Esophagus muscularis mucosa (tissue), 4 donors: ENCODE data around the gene GFY. TPM values are rescaled to one million over a fixed set of nuclear protein-coding genes. Genes with fewer than 3 reads are reported as not detected.
"Not testable (repeated sequence)": the region's sequence is repeated elsewhere in the genome, so short reads cannot be mapped to it uniquely, and the experiment has no call there.

ENCODE experiments used
- DNase-seq: peaks from one replicate; pipeline ENCODE4 v3.0.0-alpha.2; 2017; ENCODE audit errors: extremely low spot score
- H3K27ac ChIP-seq, 4 donors: fragments of 200-600 bp; sonication (generic); replicated peaks in 1 of 4; 1 replicate in 3 of 4; 2 replicates in 1 of 4; pipeline ENCODE4 v1.5.1; 2016 to 2019; ENCODE audit warnings: mild to moderate bottlenecking in 1 of 4
- H3K27me3 ChIP-seq, 4 donors: fragments of 200-600 bp; sonication (generic); one replicate each; pipeline versions ENCODE4 v1.5.1 to v1.6.0; 2016 to 2019
- H3K36me3 ChIP-seq, 4 donors: fragments of 200-600 bp; sonication (generic); one replicate each; pipeline ENCODE4 v1.5.1; 2016 to 2019
- H3K4me1 ChIP-seq, 4 donors: fragments of 200-600 bp; sonication (generic); one replicate each; pipeline ENCODE4 v1.5.1; 2016 to 2019
- H3K4me3 ChIP-seq, 4 donors: fragments of 200-600 bp; sonication (generic); 1 replicate in 2 of 4; 2 replicates in 2 of 4; pipeline ENCODE4 v1.5.1; 2016 to 2019; ENCODE audit warnings: mild to moderate bottlenecking in 4 of 4, moderate library complexity in 1 of 4
- H3K9me3 ChIP-seq, 4 donors: fragments of 200-600 bp; sonication (generic); 1 replicate in 3 of 4; 2 replicates in 1 of 4; pipeline ENCODE4 v1.5.1; 2016 to 2019
- EP300 ChIP-seq: sonication (generic); formaldehyde crosslinking; IDR thresholded peaks from one replicate; pipeline ENCODE4 v1.6.1; 2017; ENCODE audit warnings: antibody characterized with exemption
- POLR2A ChIP-seq: fragments of 450-650 bp; IDR thresholded peaks from one replicate; pipeline ENCODE4 v1.6.1; 2017; ENCODE audit warnings: antibody characterized with exemption, moderate library complexity, mild to moderate bottlenecking, low read depth
- POLR2AphosphoS5 ChIP-seq, 2 donors: sonication (generic); formaldehyde crosslinking; IDR thresholded peaks; one replicate each; pipeline ENCODE4 v1.6.1; 2017; ENCODE audit warnings: antibody characterized with exemption in 2 of 2
- WGBS: methylation state at CpG from one replicate; pipeline ENCODE4 v1.1.5; 2018; 5-methylcytosine and 5-hydroxymethylcytosine counted together
- intact Hi-C: fragments of 100-400 bp; cut with DNase I; formaldehyde crosslinking; loops from one replicate; pipeline ENCODE4 v1.15.1; 2023
- total RNA-seq, 4 donors: library from RNA; depleted of rRNA; stranded (reverse); fragments of >200 nt; gene quantifications; one replicate each; pipeline versions ENCODE4 v1.1.0 to v1.2.1, GENCODE V29; 2016
- TF ChIP-seq, protein P1 (sequence below), 3 experiments: fragments of 200-600 bp in 2 of 3; fragments of 450-650 bp in 1 of 3; sonication (generic) in 2 of 3; IDR thresholded peaks; one replicate each; pipeline ENCODE4 v1.5.1; 2017 to 2019; ENCODE audit warnings: antibody characterized with exemption in 3 of 3, mild to moderate bottlenecking in 2 of 3, moderate library complexity in 1 of 3

GFY gene
- total RNA-seq, 4 donors from 2014 or later, result not detected

DNA sequence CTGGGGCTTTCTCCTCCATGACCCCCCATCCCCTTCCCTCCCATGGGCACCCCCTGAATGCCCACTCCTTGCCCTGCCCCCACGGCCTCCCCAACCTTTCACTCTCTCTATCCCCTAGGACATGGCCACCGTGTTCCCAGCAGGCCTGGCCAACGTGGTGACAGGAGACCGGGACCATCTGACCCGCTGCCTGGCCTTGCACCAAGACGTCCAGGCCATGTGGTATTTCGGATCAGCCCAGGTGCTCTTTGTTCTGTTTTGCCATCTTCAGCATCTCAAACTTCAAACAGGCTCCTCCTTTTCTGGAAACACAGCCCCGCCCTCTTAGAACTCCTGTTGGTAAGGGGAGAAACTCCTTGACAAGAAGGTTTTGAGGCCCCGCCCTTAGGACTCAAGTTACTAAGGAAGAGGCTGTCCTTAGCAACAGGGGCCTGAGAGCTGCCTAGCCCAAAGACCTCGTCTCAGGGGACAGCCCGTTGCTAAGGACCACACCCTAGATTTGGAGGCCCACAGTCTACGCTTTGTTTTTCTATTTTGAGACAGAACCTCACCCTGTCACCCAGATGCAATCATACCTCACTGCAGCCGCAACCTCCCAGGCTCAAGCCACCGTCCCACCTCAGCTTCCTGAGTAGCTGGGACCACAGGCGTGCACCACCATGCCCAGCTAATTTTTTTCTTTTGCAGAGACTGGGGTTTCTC, 43.7 kb downstream of the GFY start:
- no peaks in the 10 kb centered on the region for H3K27me3 ChIP-seq
- WGBS, result 49% methylated on average over 9 of the region's 15 CpGs
- DNase-seq, result peak; percentile 95
- H3K27ac ChIP-seq, result peak overlapping the region; percentile 51 to 77 (median 63)
- TF ChIP-seq POLR2AphosphoS5 (IDR thresholded peaks at IDR 0.05) (peak; percentile 36 to 69), EP300 (no peak)
- no peak overlapping the region for H3K4me3 ChIP-seq
- peaks cover 4 to 57% (median 24%) of the 10 kb centered on the region in 4 donors for H3K36me3 ChIP-seq
- no peaks in the 10 kb centered on the region for H3K9me3 ChIP-seq
- intact Hi-C loops, result no loop called here
- H3K4me1 ChIP-seq, result peaks cover 29 to 35% (median 32%) of the 10 kb centered on the region in 4 donors

DNA sequence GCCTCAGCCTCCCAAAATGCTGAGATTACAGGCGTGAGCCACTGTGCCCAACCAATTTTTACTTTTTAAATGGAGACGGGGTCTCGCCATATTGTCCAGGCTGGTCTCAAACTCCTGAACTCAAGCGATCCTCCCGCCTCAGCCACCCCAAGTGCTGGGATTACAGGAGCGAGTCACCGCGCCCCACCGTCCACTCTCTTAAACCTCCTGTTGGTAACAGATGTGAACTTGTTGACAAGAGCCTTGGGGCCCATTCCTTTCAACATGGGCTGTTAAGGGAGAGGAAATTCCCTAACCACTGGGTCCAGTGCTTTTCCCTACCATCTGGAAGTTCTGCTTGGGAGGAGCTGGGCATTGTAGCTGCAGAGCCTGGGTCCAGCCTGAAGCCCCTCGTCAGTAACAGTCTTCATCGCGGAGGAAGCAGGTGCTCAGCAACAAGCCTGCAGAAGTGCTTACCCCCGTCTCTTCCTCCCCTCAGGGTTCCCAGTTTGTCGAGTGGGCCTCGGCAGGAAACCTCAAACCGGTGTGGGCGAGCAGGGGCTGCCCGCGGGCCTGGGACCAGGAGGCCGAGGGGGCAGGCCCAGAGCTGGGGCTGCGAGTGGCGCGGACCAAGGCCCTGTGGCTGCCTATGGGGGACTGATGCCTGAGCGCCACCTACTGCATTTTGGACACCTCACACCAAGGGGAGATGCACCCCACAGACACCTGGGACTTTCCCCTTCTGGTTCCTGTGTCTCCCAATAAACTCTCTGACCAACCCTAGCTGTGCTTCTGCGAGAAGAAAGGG, 44.8 kb downstream of the GFY start:
- Histone ChIP-seq H3K4me3 (no peak overlapping the region), H3K36me3 (peaks cover 4 to 46% (median 14%) of the 10 kb centered on the region in 4 donors), H3K27me3 (no peaks in the 10 kb centered on the region), H3K27ac (peak overlapping the region; percentile 51 to 77 (median 63)), H3K9me3 (no peaks in the 10 kb centered on the region), H3K4me1 (peaks cover 30 to 44% (median 40%) of the 10 kb centered on the region in 4 donors)
- intact Hi-C loops, result no loop called here
- no peak for TF ChIP-seq POLR2AphosphoS5 (IDR thresholded peaks at IDR 0.05)
- TF ChIP-seq, protein P1, sequence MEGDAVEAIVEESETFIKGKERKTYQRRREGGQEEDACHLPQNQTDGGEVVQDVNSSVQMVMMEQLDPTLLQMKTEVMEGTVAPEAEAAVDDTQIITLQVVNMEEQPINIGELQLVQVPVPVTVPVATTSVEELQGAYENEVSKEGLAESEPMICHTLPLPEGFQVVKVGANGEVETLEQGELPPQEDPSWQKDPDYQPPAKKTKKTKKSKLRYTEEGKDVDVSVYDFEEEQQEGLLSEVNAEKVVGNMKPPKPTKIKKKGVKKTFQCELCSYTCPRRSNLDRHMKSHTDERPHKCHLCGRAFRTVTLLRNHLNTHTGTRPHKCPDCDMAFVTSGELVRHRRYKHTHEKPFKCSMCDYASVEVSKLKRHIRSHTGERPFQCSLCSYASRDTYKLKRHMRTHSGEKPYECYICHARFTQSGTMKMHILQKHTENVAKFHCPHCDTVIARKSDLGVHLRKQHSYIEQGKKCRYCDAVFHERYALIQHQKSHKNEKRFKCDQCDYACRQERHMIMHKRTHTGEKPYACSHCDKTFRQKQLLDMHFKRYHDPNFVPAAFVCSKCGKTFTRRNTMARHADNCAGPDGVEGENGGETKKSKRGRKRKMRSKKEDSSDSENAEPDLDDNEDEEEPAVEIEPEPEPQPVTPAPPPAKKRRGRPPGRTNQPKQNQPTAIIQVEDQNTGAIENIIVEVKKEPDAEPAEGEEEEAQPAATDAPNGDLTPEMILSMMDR (IDR thresholded peaks at IDR 0.05), result peak in 1 of 3 experiments; percentile 4
- TF ChIP-seq EP300, result no peak
- no peak for TF ChIP-seq POLR2A
- no peak for DNase-seq
- WGBS, result 81% methylated on average over 25 of the region's 25 CpGs

DNA sequence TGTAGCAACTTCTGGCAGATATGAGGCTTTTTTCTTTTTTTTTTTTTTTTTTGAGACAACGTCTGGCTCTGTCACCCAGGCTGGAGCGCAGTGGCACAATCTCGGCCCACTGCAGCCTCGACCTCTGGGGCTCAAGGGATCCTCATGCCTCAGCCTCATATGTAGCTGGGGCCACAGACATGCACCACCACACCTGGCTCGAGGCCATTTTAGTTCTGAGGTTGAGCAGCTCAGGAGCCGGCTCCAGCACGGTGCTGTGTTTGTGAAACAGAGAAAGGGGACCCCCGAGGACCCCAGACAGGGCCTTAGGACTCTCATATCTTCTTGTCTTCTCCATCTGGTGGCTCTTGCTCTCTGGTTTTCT, 45.4 kb downstream of the GFY start:
- intact Hi-C loops, result no loop called here
- Histone ChIP-seq H3K9me3 (no peaks in the 10 kb centered on the region), H3K36me3 (peaks cover 4 to 40% (median 9%) of the 10 kb centered on the region in 4 donors), H3K4me3 (no peak overlapping the region), H3K4me1 (peaks cover 30 to 49% (median 46%) of the 10 kb centered on the region in 4 donors), H3K27me3 (no peaks in the 10 kb centered on the region), H3K27ac (peak overlapping the region in 1 of 4 donors; percentile 40)
- no peak for DNase-seq
- TF ChIP-seq, protein P1 (IDR thresholded peaks at IDR 0.05), result no peak
- TF ChIP-seq POLR2AphosphoS5 (IDR thresholded peaks at IDR 0.05), result no peak
- no peak for TF ChIP-seq EP300
- WGBS, result 71% methylated on average over 8 of the region's 8 CpGs

DNA sequence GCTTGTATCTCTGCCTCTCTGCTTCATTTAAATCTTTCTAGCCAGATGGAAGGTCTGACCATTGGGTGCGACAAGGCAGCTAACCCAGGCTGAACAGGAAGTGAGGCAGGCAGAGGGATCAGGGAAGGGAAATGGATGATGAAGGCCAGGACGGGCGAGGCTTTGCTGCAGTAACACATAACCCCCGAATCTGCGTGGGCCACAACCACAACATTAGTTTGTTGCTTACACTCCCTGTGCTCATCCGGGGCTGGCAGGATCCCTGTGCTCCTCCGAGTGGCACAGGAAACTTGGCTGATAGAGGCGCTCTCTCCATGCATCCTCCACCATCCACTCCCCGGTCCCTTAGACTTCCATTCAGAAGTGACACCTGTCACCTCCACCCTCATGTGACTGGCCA, 47.7 kb downstream of the GFY start:
- Histone ChIP-seq H3K4me1 (peaks cover 30 to 60% (median 47%) of the 10 kb centered on the region in 4 donors), H3K4me3 (no peak overlapping the region), H3K27me3 (no peaks in the 10 kb centered on the region), H3K9me3 (no peaks in the 10 kb centered on the region), H3K36me3 (peaks cover 0 to 18% (median 3%) of the 10 kb centered on the region in 4 donors), H3K27ac (peak overlapping the region in 1 of 4 donors; percentile 87)
- 73% methylated on average over 9 of the region's 9 CpGs for WGBS
- intact Hi-C loops, result no loop called here
- no peak for DNase-seq
- TF ChIP-seq POLR2AphosphoS5 (IDR thresholded peaks at IDR 0.05) (no peak), EP300 (no peak), POLR2A (no peak)
- TF ChIP-seq, protein P1 (IDR thresholded peaks at IDR 0.05), result no peak

DNA sequence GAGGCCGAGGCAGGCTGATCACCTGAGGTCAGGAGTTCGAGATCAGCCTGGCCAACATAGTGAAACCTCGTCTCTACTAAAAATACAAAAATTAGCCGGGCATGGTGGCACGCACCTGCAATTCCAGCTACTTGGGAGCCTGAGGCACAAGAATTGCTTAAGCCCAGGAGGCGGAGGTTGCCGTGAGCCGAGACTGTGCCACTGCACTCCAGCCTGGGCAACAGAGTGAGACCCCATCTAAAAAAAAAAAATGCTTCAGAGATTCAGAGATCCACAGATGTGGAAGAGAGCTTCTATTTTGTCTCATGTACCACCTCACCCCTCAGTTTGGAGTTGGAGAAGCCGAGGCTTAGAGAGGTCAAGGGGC, 48.3 kb downstream of the GFY start:
- intact Hi-C loops, H3K9me3 ChIP-seq, H3K27me3 ChIP-seq, DNase-seq: not testable (repeated sequence)
- 75% methylated on average over 9 of the region's 9 CpGs for WGBS
- H3K27ac ChIP-seq, result peak overlapping the region; percentile 82 to 87 (median 86)
- peaks cover 0 to 18% (median 3%) of the 10 kb centered on the region in 4 donors for H3K36me3 ChIP-seq
- peak overlapping the region; percentile 62 to 86 (median 73) for H3K4me3 ChIP-seq
- H3K4me1 ChIP-seq, result peaks cover 30 to 60% (median 47%) of the 10 kb centered on the region in 4 donors
